ENCODE data around the gene NKX1-2. TPM values are rescaled to one million over a fixed set of nuclear protein-coding genes. Genes with fewer than 3 reads are reported as not detected.

The NKX1-2 gene
- total RNA-seq, 2 experiments from 2014 or later: not detected

Other genes starting within 250 kb of the NKX1-2 start
- 10 to 100 TPM; 43.1 to 47.1 TPM for gene OAT, start 31.1 kb downstream of the NKX1-2 start, total RNA-seq
- gene LHPP, start 11.8 kb upstream of the NKX1-2 start, total RNA-seq: 1 to 10 TPM; 7.8 to 8.2 TPM